ENCODE data around the gene ZNF217.
"Not testable (repeated sequence)": the region's sequence is repeated elsewhere in the genome, so short reads cannot be mapped to it uniquely, and the experiment has no call there.

DNA sequence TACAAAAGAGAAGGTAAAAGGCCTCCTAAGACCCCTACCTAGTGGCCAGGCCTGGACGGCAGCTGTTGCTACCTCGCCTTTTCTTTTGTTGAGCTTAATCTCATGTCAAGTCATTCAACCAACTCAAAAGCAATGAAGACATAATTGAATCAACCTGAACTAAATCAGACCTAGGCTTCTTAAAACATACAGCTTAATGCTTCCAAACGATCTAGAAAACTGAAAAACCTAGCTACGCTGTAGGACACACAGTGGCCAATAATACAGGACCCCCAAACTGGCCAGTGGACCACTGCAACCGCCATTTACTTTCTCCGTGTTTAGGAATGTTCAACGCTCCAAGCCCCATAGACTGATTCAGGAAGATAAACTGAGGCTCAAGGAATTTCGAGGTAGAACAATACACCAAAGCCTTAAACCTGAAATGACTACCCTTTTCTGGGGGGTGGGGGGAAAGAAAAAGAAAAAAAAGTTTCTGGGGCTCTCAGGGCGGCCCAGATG is 1.6 kb downstream of the ZNF217 start:
- TF ChIP-seq, protein P1, sequence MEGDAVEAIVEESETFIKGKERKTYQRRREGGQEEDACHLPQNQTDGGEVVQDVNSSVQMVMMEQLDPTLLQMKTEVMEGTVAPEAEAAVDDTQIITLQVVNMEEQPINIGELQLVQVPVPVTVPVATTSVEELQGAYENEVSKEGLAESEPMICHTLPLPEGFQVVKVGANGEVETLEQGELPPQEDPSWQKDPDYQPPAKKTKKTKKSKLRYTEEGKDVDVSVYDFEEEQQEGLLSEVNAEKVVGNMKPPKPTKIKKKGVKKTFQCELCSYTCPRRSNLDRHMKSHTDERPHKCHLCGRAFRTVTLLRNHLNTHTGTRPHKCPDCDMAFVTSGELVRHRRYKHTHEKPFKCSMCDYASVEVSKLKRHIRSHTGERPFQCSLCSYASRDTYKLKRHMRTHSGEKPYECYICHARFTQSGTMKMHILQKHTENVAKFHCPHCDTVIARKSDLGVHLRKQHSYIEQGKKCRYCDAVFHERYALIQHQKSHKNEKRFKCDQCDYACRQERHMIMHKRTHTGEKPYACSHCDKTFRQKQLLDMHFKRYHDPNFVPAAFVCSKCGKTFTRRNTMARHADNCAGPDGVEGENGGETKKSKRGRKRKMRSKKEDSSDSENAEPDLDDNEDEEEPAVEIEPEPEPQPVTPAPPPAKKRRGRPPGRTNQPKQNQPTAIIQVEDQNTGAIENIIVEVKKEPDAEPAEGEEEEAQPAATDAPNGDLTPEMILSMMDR (IDR thresholded peaks at IDR 0.05; ENCODE audit: insufficient read depth, low read depth, low read length) = not testable (repeated sequence)
- not testable (repeated sequence) for TF ChIP-seq EZH2 (IDR thresholded peaks at IDR 0.05; ENCODE audit: insufficient read depth, low read length)

Measured in astrocyte (in vitro differentiated cells and primary cell).